Neural cell (in vitro differentiated cells): ENCODE measurements around the gene NME7.

Experiments used
- CTCF ChIP-seq: fragments of 450-650 bp; IDR thresholded peaks from 2 replicates; pipeline ENCODE4 v1.5.1; 2014; ENCODE audit warnings: antibody characterized with exemption, mild to moderate bottlenecking, moderate library complexity; ENCODE audit not compliant: poor library complexity, severe bottlenecking
- EP300 ChIP-seq: fragments of 450-650 bp; conservative IDR thresholded peaks from 2 replicates; pipeline ENCODE4 v1.6.1; 2014; ENCODE audit warnings: antibody characterized with exemption, mild to moderate bottlenecking, moderate library complexity; ENCODE audit not compliant: poor library complexity, severe bottlenecking
- EZH2 ChIP-seq: fragments of 200-600, 300-800 bp; shearing (Covaris generic), sonication (generic); IDR thresholded peaks from 2 replicates; pipeline ENCODE4 v1.6.1; 2014; ENCODE audit warnings: antibody characterized with exemption, low read length, borderline replicate concordance, mild to moderate bottlenecking; ENCODE audit not compliant: insufficient read depth, poor library complexity, severe bottlenecking
- POLR2AphosphoS5 ChIP-seq: IDR thresholded peaks from 2 replicates; pipeline ENCODE4 v1.6.1; 2012
- RAD21 ChIP-seq: fragments of 450-650 bp; conservative IDR thresholded peaks from 2 replicates; pipeline ENCODE4 v1.6.1; 2014; ENCODE audit warnings: antibody characterized with exemption, mild to moderate bottlenecking, moderate library complexity
- SMC3 ChIP-seq: fragments of 450-650 bp; conservative IDR thresholded peaks from 2 replicates; pipeline ENCODE4 v1.6.1; 2014; ENCODE audit warnings: antibody characterized with exemption, mild to moderate bottlenecking, moderate library complexity; ENCODE audit not compliant: poor library complexity
- TAF1 ChIP-seq: IDR thresholded peaks from 2 replicates; pipeline ENCODE4 v1.6.1; 2012; ENCODE audit warnings: low read depth

- TF ChIP-seq CTCF, result no peak
- TF ChIP-seq RAD21, result no peak
- TF ChIP-seq EP300, result no peak
- TF ChIP-seq SMC3, result no peak
- TF ChIP-seq EZH2, result no peak
- TF ChIP-seq TAF1, result no peak
- TF ChIP-seq POLR2AphosphoS5, result no peak
Measured at GRCh38 chr1:169259816-169260215, 107.8 kb downstream of the NME7 start.
